Stomach (tissue), 9 donors: ENCODE data around the gene SEC14L6. TPM values are rescaled to one million over a fixed set of nuclear protein-coding genes. Genes with fewer than 3 reads are reported as not detected.
"Not testable (repeated sequence)": the region's sequence is repeated elsewhere in the genome, so short reads cannot be mapped to it uniquely, and the experiment has no call there.

ENCODE experiments used
- DNase-seq, 2 donors: peaks; one replicate each; pipeline versions ENCODE4 v3.0.0 to v3.0.0-alpha.2; 2013 to 2019
- H3K27ac ChIP-seq, 5 donors: fragments of 200-600 bp in 4 of 5; sonication (generic) in 4 of 5; one replicate each; pipeline ENCODE4 v1.5.1; 2013 to 2019; ENCODE audit warnings: mild to moderate bottlenecking in 1 of 5, moderate library complexity in 1 of 5
- H3K27me3 ChIP-seq, 3 donors: fragments of 200-600 bp; sonication (generic); one replicate each; pipeline ENCODE4 v1.5.1; 2017 to 2019; ENCODE audit warnings: mixed run types in 1 of 3
- H3K36me3 ChIP-seq, 4 donors: fragments of 200-600 bp; sonication (generic); 1 replicate in 3 of 4; 2 replicates in 1 of 4; pipeline ENCODE4 v1.5.1; 2016 to 2019
- H3K4me1 ChIP-seq, 4 donors: fragments of 200-600 bp; sonication (generic); one replicate each; pipeline ENCODE4 v1.5.1; 2016 to 2019
- H3K4me3 ChIP-seq, 4 donors: fragments of 200-600 bp; sonication (generic) in 3 of 4; one replicate each; pipeline ENCODE4 v1.5.1; 2016 to 2019; ENCODE audit warnings: mild to moderate bottlenecking in 1 of 4
- H3K9me3 ChIP-seq, 4 donors: fragments of 200-600 bp; sonication (generic); one replicate each; pipeline ENCODE4 v1.5.1; 2016 to 2019
- CTCF ChIP-seq, 7 experiments: fragments of 450-650 bp in 4 of 7; fragments of 200-600 bp in 3 of 7; sonication (generic) in 3 of 7; IDR thresholded peaks; one replicate each; pipeline ENCODE4 v1.5.1; 2016 to 2019; ENCODE audit warnings: antibody characterized with exemption in 7 of 7, control low read depth in 2 of 7, mild to moderate bottlenecking in 1 of 7
- EP300 ChIP-seq: sonication (generic); formaldehyde crosslinking; IDR thresholded peaks from one replicate; pipeline ENCODE4 v1.6.1; 2017; ENCODE audit warnings: antibody characterized with exemption
- POLR2A ChIP-seq, 4 donors: fragments of 450-650 bp; IDR thresholded peaks; one replicate each; pipeline ENCODE4 v1.6.1; 2016; ENCODE audit warnings: antibody characterized with exemption in 4 of 4, control low read depth in 2 of 4, mild to moderate bottlenecking in 1 of 4, moderate library complexity in 1 of 4
- POLR2AphosphoS5 ChIP-seq, 3 donors: sonication (generic); formaldehyde crosslinking; IDR thresholded peaks; one replicate each; pipeline ENCODE4 v1.6.1; 2016; ENCODE audit warnings: antibody characterized with exemption in 3 of 3
- WGBS, 5 donors: extraction: QIAGEN DNeasy Blood & Tissue Kit in 3 of 5; methylation state at CpG; one replicate each; pipeline versions ENCODE4 v1.1.5 to v1.1.7; 2013 to 2018; 5-methylcytosine and 5-hydroxymethylcytosine counted together
- intact Hi-C: fragments of 100-400 bp; cut with DNase I; formaldehyde crosslinking; loops from one replicate; pipeline ENCODE4 v1.15.1; 2023; ENCODE audit warnings: low total_unique reads
- polyA plus RNA-seq, 3 donors: library from polyadenylated mRNA; stranded (reverse); fragments of 200-250 nt; gene quantifications; one replicate each; pipeline ENCODE4 v1.2.3, GENCODE V29; 2013
- total RNA-seq, 5 donors: library from RNA; depleted of rRNA; stranded (reverse); fragments of >200 nt; gene quantifications; one replicate each; pipeline versions ENCODE4 v1.1.0 to v1.2.3, GENCODE V29; 2014 to 2016
- donor health status: healthy with polysubstance abuse.
- donor health status: Bipolar disorder and iron deficiency.
- donor health status: healthy.

Gene SEC14L6
- total and polyA plus RNA-seq, 8 donors: 0.58 to 1.4 (median 0.84) TPM; not detected in 4

- intact Hi-C loops: no loop called here
- Histone ChIP-seq H3K4me3 (peak overlapping the region; percentile 45 to 57 (median 48)), H3K36me3 (no peaks in the 10 kb centered on the region), H3K9me3 (no peaks in the 10 kb centered on the region), H3K27me3 (peaks cover 0 to 40% (median 23%) of the 10 kb centered on the region in 3 donors), H3K27ac (peak overlapping the region in 1 of 5 donors; percentile 54), H3K4me1 (peaks cover 11 to 19% (median 15%) of the 10 kb centered on the region in 4 donors)
- no peak for TF ChIP-seq POLR2A (IDR thresholded peaks at IDR 0.05)
- TF ChIP-seq CTCF (IDR thresholded peaks at IDR 0.05): no peak
- no peak for TF ChIP-seq POLR2AphosphoS5 (IDR thresholded peaks at IDR 0.05)
- no peak for TF ChIP-seq EP300
- 1 to 7% (median 3%) methylated on average over 32 to 64 of the region's 64 CpGs for WGBS, 5 donors
- peak; percentile 28 to 55 for DNase-seq
Measured at GRCh38 chr22:30541961-30542810, 4.4 kb downstream of the SEC14L6 start.

DNA sequence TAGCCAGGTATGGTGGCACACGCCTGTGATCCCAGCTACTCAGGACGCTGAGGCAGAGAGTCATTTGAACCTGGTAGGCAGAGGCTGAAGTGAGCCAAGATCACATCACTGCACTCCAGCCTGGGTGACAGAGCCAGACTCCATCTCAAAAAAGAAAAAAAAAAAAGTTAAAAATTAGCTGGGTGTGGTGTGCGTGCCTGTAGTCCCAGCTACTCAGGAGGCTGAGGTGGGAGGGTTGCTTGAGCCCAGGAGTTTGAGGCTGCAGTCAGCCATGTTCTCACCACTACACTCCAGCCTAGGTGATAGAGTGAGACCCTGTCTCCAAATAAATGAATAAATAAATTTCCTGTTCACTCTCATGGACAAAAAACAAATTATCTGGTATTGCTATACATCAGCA is 5.0 kb downstream of the SEC14L6 start:
- H3K4me1 ChIP-seq: peaks cover 11 to 19% (median 15%) of the 10 kb centered on the region in 4 donors
- peak overlapping the region in 3 of 4 donors; percentile 45 to 57 (median 48) for H3K4me3 ChIP-seq
- H3K27me3 ChIP-seq: peaks cover 0 to 40% (median 23%) of the 10 kb centered on the region in 3 donors
- H3K9me3 ChIP-seq, intact Hi-C loops, H3K27ac ChIP-seq, H3K36me3 ChIP-seq, DNase-seq: not testable (repeated sequence)
- WGBS, 5 donors: 70 to 81% (median 74%) methylated on average over 3 of the region's 3 CpGs

- Histone ChIP-seq H3K4me3 (no peak overlapping the region), H3K27ac (no peak overlapping the region), H3K36me3 (no peaks in the 10 kb centered on the region), H3K27me3 (peaks cover 0 to 32% (median 23%) of the 10 kb centered on the region in 3 donors), H3K9me3 (no peaks in the 10 kb centered on the region), H3K4me1 (peaks cover 11 to 19% (median 15%) of the 10 kb centered on the region in 4 donors)
- intact Hi-C loops: no loop called here
- no peak for DNase-seq
- WGBS, 5 donors: 93 to 100% (median 100%) methylated on average over 1 of the region's 1 CpG
- no peak for TF ChIP-seq EP300
- TF ChIP-seq CTCF (IDR thresholded peaks at IDR 0.05): no peak
Measured at GRCh38 chr22:30539368-30539767, 7.2 kb downstream of the SEC14L6 start.

GRCh38 chr22:30538280-30538679 is 8.3 kb downstream of the SEC14L6 start:
- no peak for DNase-seq
- 85 to 94% (median 88%) methylated on average over 6 of the region's 6 CpGs for WGBS, 5 donors
- Histone ChIP-seq H3K9me3 (no peaks in the 10 kb centered on the region), H3K4me1 (peaks cover 11 to 19% (median 15%) of the 10 kb centered on the region in 4 donors), H3K4me3 (no peak overlapping the region), H3K36me3 (no peaks in the 10 kb centered on the region), H3K27me3 (peaks cover 0 to 21% (median 17%) of the 10 kb centered on the region in 3 donors), H3K27ac (no peak overlapping the region)
- intact Hi-C loops: no loop called here
- TF ChIP-seq CTCF (IDR thresholded peaks at IDR 0.05) (no peak), POLR2A (IDR thresholded peaks at IDR 0.05) (no peak), POLR2AphosphoS5 (IDR thresholded peaks at IDR 0.05) (no peak), EP300 (no peak)
